Lung (tissue), 12 donors: ENCODE results near the gene GIT2. TPM values are rescaled to one million over a fixed set of nuclear protein-coding genes. Genes with fewer than 3 reads are reported as not detected.
"Not testable (repeated sequence)": the region's sequence is repeated elsewhere in the genome, so short reads cannot be mapped to it uniquely, and the experiment has no call there.

ENCODE experiments used
- ATAC-seq: fragments of 200-7000 bp; cut with Tn5 transposase; one replicate; pipeline ENCODE4 v1.9.1; 2020; ENCODE audit warnings: moderate number of reproducible peaks; ENCODE audit not compliant: insufficient read depth, low FRiP score
- DNase-seq, 3 donors: peaks; one replicate each; pipeline ENCODE4 v3.0.0-alpha.2; 2013 to 2017
- H3K27ac ChIP-seq, 2 donors: one replicate each; pipeline ENCODE4 v1.5.1; 2013; ENCODE audit warnings: mild to moderate bottlenecking in 2 of 2, moderate library complexity in 2 of 2, control low read depth in 1 of 2, inconsistent platforms in 1 of 2, low read depth in 1 of 2, low read length in 1 of 2
- H3K27me3 ChIP-seq, 3 donors: one replicate each; pipeline ENCODE4 v1.5.1; 2013; ENCODE audit warnings: low read length in 2 of 3; ENCODE audit not compliant: control insufficient read depth in 3 of 3, insufficient read depth in 3 of 3
- H3K36me3 ChIP-seq, 4 donors: one replicate each; pipeline ENCODE4 v1.5.1; 2013; ENCODE audit warnings: low read length in 4 of 4, mild to moderate bottlenecking in 1 of 4, moderate library complexity in 1 of 4; ENCODE audit not compliant: control insufficient read depth in 4 of 4, insufficient read depth in 4 of 4
- H3K4me1 ChIP-seq, 5 donors: one replicate each; pipeline ENCODE4 v1.5.1; 2013; ENCODE audit warnings: low read length in 5 of 5, mild to moderate bottlenecking in 2 of 5, moderate library complexity in 1 of 5; ENCODE audit not compliant: control insufficient read depth in 5 of 5, insufficient read depth in 5 of 5
- H3K4me3 ChIP-seq: one replicate; pipeline ENCODE4 v1.5.1; 2013; ENCODE audit warnings: mild to moderate bottlenecking, control low read depth, moderate library complexity
- H3K9ac ChIP-seq, 2 donors: one replicate each; pipeline ENCODE4 v1.5.1; 2013; ENCODE audit warnings: low read length in 2 of 2, control low read depth in 1 of 2; ENCODE audit not compliant: insufficient read depth in 1 of 2
- H3K9me3 ChIP-seq, 4 donors: one replicate each; pipeline ENCODE4 v1.5.1; 2013; ENCODE audit warnings: low read length in 3 of 4, mild to moderate bottlenecking in 1 of 4, moderate library complexity in 1 of 4; ENCODE audit not compliant: control insufficient read depth in 4 of 4, insufficient read depth in 3 of 4
- WGBS, 2 donors: extraction: QIAGEN DNeasy Blood & Tissue Kit; methylation state at CpG; one replicate each; pipeline ENCODE4 v1.1.7; 2013; 5-methylcytosine and 5-hydroxymethylcytosine counted together
- polyA plus RNA-seq, 2 donors: library from polyadenylated mRNA; stranded (reverse); fragments of 200-250 nt; gene quantifications; one replicate each; pipeline ENCODE4 v1.2.1, GENCODE V29; 2013
- total RNA-seq, 2 donors: library from RNA; depleted of rRNA in 1 of 2; stranded (reverse); fragments of >200 nt in 1 of 2; gene quantifications; one replicate each; pipeline ENCODE4 v1.2.1, GENCODE V29; 2014 to 2021
- TF ChIP-seq, protein P1 (sequence below): IDR thresholded peaks from 2 replicates; pipeline ENCODE4 v1.5.1; 2012; ENCODE audit warnings: mild to moderate bottlenecking; ENCODE audit errors: control extremely low read depth, extremely low read depth
- donor health status: control.
- donor health status: control.
- donor health status: Bipolar disorder and iron deficiency.
- donor health status: healthy.
- donor health status: DM: yes; HTN: yes; CAD: no.

GIT2 gene
- total and polyA plus RNA-seq, 4 donors: 13.5 to 75.8 (median 40.1) TPM

DNA sequence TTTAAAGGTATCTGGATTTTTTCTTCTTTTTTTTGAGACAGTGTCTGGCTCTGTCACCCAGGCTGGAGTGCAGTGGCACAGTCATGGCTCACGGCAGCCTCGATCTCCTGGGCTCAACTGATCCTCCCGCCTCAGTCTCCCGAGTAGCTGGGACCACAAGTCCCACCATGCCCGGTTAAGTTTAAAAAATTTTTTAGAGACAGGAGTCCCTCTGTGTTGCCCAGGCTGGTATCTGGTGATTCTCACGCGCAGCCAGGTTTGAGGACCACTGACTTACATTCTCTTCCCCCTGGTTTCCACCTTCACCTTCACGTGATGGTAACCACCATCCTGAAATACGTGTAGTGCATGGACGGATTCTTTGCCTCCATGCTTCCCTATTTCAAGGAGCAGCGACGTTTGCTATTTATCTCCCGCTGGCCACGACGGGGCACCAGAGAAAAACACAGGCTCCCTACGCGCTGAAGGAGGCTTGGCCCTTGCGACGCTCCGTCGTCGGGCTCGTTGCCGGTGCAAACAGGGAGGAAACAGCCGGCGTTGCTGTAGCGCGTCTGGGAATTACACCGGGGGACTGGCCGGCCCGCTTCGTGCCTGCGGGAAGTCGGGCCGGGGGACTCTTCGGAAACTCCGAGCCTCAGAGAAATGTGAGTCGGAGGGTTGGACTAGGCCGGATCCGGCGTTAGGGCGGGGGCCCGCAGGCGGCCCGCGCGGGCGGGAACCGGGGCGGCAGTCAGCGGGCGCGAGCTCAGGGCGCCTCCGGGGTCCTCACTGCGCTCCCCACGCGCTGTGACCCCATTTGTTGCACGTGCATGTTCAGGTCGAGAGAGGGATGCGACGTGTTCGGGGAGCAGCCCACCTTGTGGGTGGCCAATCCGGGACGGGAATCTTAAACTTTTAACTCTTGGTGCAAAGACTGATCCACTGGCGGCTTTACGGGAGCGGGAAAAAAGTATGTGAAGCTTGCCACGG lies 96.1 kb downstream of the GIT2 start, which contains the start of gene TCHP:
Gene TCHP (plus strand): TSS at position 492 of the 969 bp plus-strand sequence. CDS start 2,753 bp downstream, outside the sequence.
- H3K27me3 ChIP-seq: no peaks in the 10 kb centered on the region
- TF ChIP-seq, protein P1, sequence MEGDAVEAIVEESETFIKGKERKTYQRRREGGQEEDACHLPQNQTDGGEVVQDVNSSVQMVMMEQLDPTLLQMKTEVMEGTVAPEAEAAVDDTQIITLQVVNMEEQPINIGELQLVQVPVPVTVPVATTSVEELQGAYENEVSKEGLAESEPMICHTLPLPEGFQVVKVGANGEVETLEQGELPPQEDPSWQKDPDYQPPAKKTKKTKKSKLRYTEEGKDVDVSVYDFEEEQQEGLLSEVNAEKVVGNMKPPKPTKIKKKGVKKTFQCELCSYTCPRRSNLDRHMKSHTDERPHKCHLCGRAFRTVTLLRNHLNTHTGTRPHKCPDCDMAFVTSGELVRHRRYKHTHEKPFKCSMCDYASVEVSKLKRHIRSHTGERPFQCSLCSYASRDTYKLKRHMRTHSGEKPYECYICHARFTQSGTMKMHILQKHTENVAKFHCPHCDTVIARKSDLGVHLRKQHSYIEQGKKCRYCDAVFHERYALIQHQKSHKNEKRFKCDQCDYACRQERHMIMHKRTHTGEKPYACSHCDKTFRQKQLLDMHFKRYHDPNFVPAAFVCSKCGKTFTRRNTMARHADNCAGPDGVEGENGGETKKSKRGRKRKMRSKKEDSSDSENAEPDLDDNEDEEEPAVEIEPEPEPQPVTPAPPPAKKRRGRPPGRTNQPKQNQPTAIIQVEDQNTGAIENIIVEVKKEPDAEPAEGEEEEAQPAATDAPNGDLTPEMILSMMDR: peak; percentile 46
- H3K9ac ChIP-seq: peak within 1 kb of the TSS; percentile 68 to 70
- ATAC-seq (peak; percentile 98), DNase-seq (peak; percentile 91 to 95 (median 94))
- no peaks in the 10 kb centered on the region for H3K9me3 ChIP-seq
- H3K4me3 ChIP-seq: peak within 1 kb of the TSS; percentile 83
- H3K27ac ChIP-seq: peak within 1 kb of the TSS; percentile 83 to 89
- H3K36me3 ChIP-seq: peaks cover 6 to 16% (median 13%) of the 10 kb centered on the region in 4 donors
- H3K4me1 ChIP-seq: peaks cover 0 to 14% (median 4%) of the 10 kb centered on the region in 5 donors
- WGBS, 2 donors: 2% methylated on average over 69 of the region's 69 CpGs

DNA sequence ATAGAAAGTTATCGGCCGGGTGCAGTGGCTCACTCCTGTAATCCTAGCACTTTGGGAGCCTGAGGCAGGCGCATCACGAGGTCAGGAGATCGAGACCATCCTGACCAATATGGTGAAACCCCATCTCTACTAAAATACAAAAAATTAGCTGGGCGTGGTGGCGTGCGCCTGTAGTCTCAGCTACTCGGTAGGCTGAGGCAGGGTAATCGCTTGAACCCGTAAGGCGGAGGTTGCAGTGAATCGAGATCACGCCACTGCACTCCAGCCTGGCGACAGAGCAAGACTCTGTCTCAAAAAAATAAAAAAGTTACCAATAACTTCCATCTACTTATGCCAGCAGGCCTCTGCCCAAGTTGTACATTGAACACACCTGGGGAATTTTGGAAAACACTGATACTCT lies 96.8 kb downstream of the GIT2 start:
- DNase-seq, H3K27ac ChIP-seq, H3K4me3 ChIP-seq, H3K9me3 ChIP-seq, ATAC-seq, H3K27me3 ChIP-seq: not testable (repeated sequence)
- H3K9ac ChIP-seq: peak overlapping the region; percentile 44 to 70
- peaks cover 0 to 14% (median 4%) of the 10 kb centered on the region in 5 donors for H3K4me1 ChIP-seq
- 93 to 96% methylated on average over 15 of the region's 15 CpGs for WGBS, 2 donors
- peaks cover 5 to 14% (median 10%) of the 10 kb centered on the region in 4 donors for H3K36me3 ChIP-seq

- H3K9me3 ChIP-seq: no peaks in the 10 kb centered on the region
- no peaks in the 10 kb centered on the region for H3K27me3 ChIP-seq
- no peak overlapping the region for H3K9ac ChIP-seq
- no peak overlapping the region for H3K27ac ChIP-seq
- no peak for ATAC-seq
- no peak for DNase-seq
- TF ChIP-seq, protein P1: no peak
- 84 to 87% methylated on average over 6 of the region's 6 CpGs for WGBS, 2 donors
- H3K36me3 ChIP-seq: no peaks in the 10 kb centered on the region
- H3K4me1 ChIP-seq: peaks cover 0 to 14% (median 4%) of the 10 kb centered on the region in 5 donors
- no peak overlapping the region for H3K4me3 ChIP-seq
Observed at GRCh38 chr12:109897029-109897428, 99.1 kb downstream of the GIT2 start.

- DNase-seq: no peak
- 88 to 92% methylated on average over 6 of the region's 6 CpGs for WGBS, 2 donors
- H3K27ac ChIP-seq: no peak overlapping the region
Observed at GRCh38 chr12:109896188-109896587, 100.0 kb downstream of the GIT2 start.

More at GRCh38 chr12:109896188-109896587, 100.0 kb downstream of the GIT2 start:
- no peak for ATAC-seq
- H3K27me3 ChIP-seq: no peaks in the 10 kb centered on the region
- H3K9me3 ChIP-seq: no peaks in the 10 kb centered on the region
- no peaks in the 10 kb centered on the region for H3K36me3 ChIP-seq
- no peak overlapping the region for H3K4me3 ChIP-seq
- no peak overlapping the region for H3K9ac ChIP-seq
- TF ChIP-seq, protein P1: no peak
- peaks cover 0 to 7% (median under 1%) of the 10 kb centered on the region in 5 donors for H3K4me1 ChIP-seq
